GM12873 (cell line): Measurements from ENCODE around the gene H6PD.

Experiments
- CTCF ChIP-seq: IDR thresholded peaks from 2 replicates; pipeline ENCODE4 v1.5.1; 2012; ENCODE audit warnings: low read depth, mild to moderate bottlenecking, moderate library complexity, low read length, control low read depth; ENCODE audit not compliant: insufficient read depth; ENCODE audit errors: missing control alignments

Gene H6PD

GRCh38 chr1:9319789-9320519 is 85.4 kb downstream of the H6PD start:
- no peak for TF ChIP-seq CTCF
